Common myeloid progenitor, CD34-positive (primary cell): ENCODE measurements around the gene SPP1.
"Not testable (repeated sequence)": the region's sequence is repeated elsewhere in the genome, so short reads cannot be mapped to it uniquely, and the experiment has no call there.

Experiments used
- CTCF ChIA-PET: fragments of 350-600 bp; sonication (Branson Sonifier 250); formaldehyde crosslinking; loops from one replicate; lab custom pipeline; 2021; ENCODE audit warnings: antibody characterized with exemption; lab: Charles Lee
- POLR2A ChIA-PET: fragments of 350-600 bp; sonication (Branson Sonifier 250); formaldehyde crosslinking; loops from one replicate; lab custom pipeline; 2021; ENCODE audit warnings: antibody characterized with exemption; lab: Charles Lee
- DNase-seq, 3 donors: peaks; one replicate each; pipeline versions ENCODE4 v3.0.0 to v3.0.0-alpha.2; 2013
- H3K27ac ChIP-seq, 2 experiments: 1 replicate in 1 of 2; 2 replicates in 1 of 2; pipeline ENCODE4 v1.7.0; 2013; ENCODE audit warnings: inconsistent platforms in 2 of 2, low read length in 2 of 2, mild to moderate bottlenecking in 2 of 2, low read depth in 1 of 2, moderate library complexity in 1 of 2; ENCODE audit not compliant: severe bottlenecking in 2 of 2, insufficient read depth in 1 of 2, poor library complexity in 1 of 2
- H3K27me3 ChIP-seq, 5 experiments: replicated peaks in 2 of 5; 1 replicate in 3 of 5; 2 replicates in 2 of 5; pipeline versions ENCODE4 v1.6.1 to v1.7.0; 2013; ENCODE audit warnings: low read length in 4 of 5, mild to moderate bottlenecking in 2 of 5, moderate library complexity in 2 of 5, inconsistent platforms in 1 of 5; ENCODE audit not compliant: insufficient read depth in 5 of 5, control insufficient read depth in 4 of 5
- H3K36me3 ChIP-seq, 4 experiments: 1 replicate in 2 of 4; 2 replicates in 2 of 4; pipeline versions ENCODE4 v1.6.1 to v1.7.0; 2013; ENCODE audit warnings: low read length in 3 of 4, control low read depth in 1 of 4, mild to moderate bottlenecking in 1 of 4; ENCODE audit not compliant: control insufficient read depth in 4 of 4, insufficient read depth in 4 of 4
- H3K4me1 ChIP-seq, 4 experiments: 1 replicate in 3 of 4; 2 replicates in 1 of 4; pipeline versions ENCODE4 v1.6.1 to v1.7.1; 2013; ENCODE audit warnings: low read length in 3 of 4, mild to moderate bottlenecking in 3 of 4, control low read depth in 1 of 4, inconsistent platforms in 1 of 4, moderate library complexity in 1 of 4; ENCODE audit not compliant: control insufficient read depth in 4 of 4, insufficient read depth in 4 of 4; ENCODE audit errors: control extremely low read depth in 1 of 4
- H3K4me3 ChIP-seq, 7 experiments: 1 replicate in 4 of 7; 2 replicates in 3 of 7; pipeline versions ENCODE4 v1.5.1 to v1.7.0; 2013; ENCODE audit warnings: mild to moderate bottlenecking in 7 of 7, low read length in 6 of 7, moderate library complexity in 6 of 7, inconsistent platforms in 2 of 7, low read depth in 2 of 7, control low read depth in 1 of 7; ENCODE audit not compliant: insufficient read depth in 4 of 7, control insufficient read depth in 1 of 7; ENCODE audit errors: extremely low read depth in 1 of 7
- H3K9me3 ChIP-seq, 5 experiments: 1 replicate in 4 of 5; 2 replicates in 1 of 5; pipeline versions ENCODE4 v1.6.1 to v1.7.1; 2013; ENCODE audit warnings: low read length in 4 of 5, mild to moderate bottlenecking in 2 of 5, inconsistent platforms in 1 of 5, low read depth in 1 of 5, moderate library complexity in 1 of 5; ENCODE audit not compliant: control insufficient read depth in 4 of 5, insufficient read depth in 2 of 5; ENCODE audit errors: control extremely low read depth in 1 of 5
- WGBS: methylation state at CpG from one replicate; pipeline ENCODE4 v1.1.5; 2013; ENCODE audit not compliant: insufficient coverage; 5-methylcytosine and 5-hydroxymethylcytosine counted together

The SPP1 gene

GRCh38 chr4:87934973-87935372 is 40.5 kb upstream of the SPP1 start:
- no peak for DNase-seq
- POLR2A ChIA-PET = no interaction called here
- CTCF ChIA-PET = interaction anchor here (1.1 kb wide), 1 partner anchor 82 kb away, joined by 4 read pairs; no protein-coding TSS in a partner anchor
- Histone ChIP-seq H3K27me3 (no peaks in the 10 kb centered on the region), H3K9me3 (peaks cover 0 to 4% (median 0%) of the 10 kb centered on the region in 5 experiments), H3K4me3 (no peak overlapping the region), H3K27ac (no peak overlapping the region), H3K36me3 (no peaks in the 10 kb centered on the region), H3K4me1 (peaks cover 0 to 4% (median 0%) of the 10 kb centered on the region in 4 experiments)
- no CpG with 5 or more reads among the region's 2 CpGs for WGBS

- CTCF ChIA-PET, H3K36me3 ChIP-seq, H3K27me3 ChIP-seq, DNase-seq, POLR2A ChIA-PET, H3K4me1 ChIP-seq, H3K4me3 ChIP-seq, H3K9me3 ChIP-seq, H3K27ac ChIP-seq: not testable (repeated sequence)
- no CpG with 5 or more reads among the region's 9 CpGs for WGBS
These were observed 39.6 kb upstream of the SPP1 start for GRCh38 chr4:87935954-87936353.

- Histone ChIP-seq H3K36me3 (no peaks in the 10 kb centered on the region), H3K27me3 (no peaks in the 10 kb centered on the region), H3K4me1 (peaks cover 0 to 4% (median 0%) of the 10 kb centered on the region in 4 experiments), H3K9me3 (no peaks in the 10 kb centered on the region), H3K27ac (no peak overlapping the region), H3K4me3 (no peak overlapping the region)
- DNase-seq = no peak
- CTCF ChIA-PET = interaction anchor here (1.1 to 1.3 kb wide), 3 partner anchors 10 to 18 kb away, joined by 3 to 4 read pairs (median 4); no protein-coding TSS in a partner anchor
- POLR2A ChIA-PET = no interaction called here
- WGBS = no CpG with 5 or more reads among the region's 1 CpG
These were observed 38.0 kb upstream of the SPP1 start for GRCh38 chr4:87937523-87937922.

GRCh38 chr4:87938746-87939145 is 36.8 kb upstream of the SPP1 start:
- H3K4me3 ChIP-seq = no peak overlapping the region
- H3K4me1 ChIP-seq = peaks cover 0 to 4% (median 0%) of the 10 kb centered on the region in 4 experiments
- CTCF ChIA-PET = interaction anchor here (1.1 kb wide), 1 partner anchor 11 kb away, joined by 3 read pairs; no protein-coding TSS in a partner anchor
- no peak overlapping the region for H3K27ac ChIP-seq
- POLR2A ChIA-PET = no interaction called here
- peak in 2 of 3 donors; percentile 15 to 22 for DNase-seq
- H3K36me3 ChIP-seq = no peaks in the 10 kb centered on the region
- H3K27me3 ChIP-seq = no peaks in the 10 kb centered on the region
- no peaks in the 10 kb centered on the region for H3K9me3 ChIP-seq

GRCh38 chr4:87939978-87940690 is 35.4 kb upstream of the SPP1 start:
- CTCF ChIA-PET = no interaction called here
- no CpG with 5 or more reads among the region's 2 CpGs for WGBS
- no peak overlapping the region for H3K27ac ChIP-seq
- no peaks in the 10 kb centered on the region for H3K4me1 ChIP-seq
- no peak overlapping the region for H3K4me3 ChIP-seq
- POLR2A ChIA-PET = no interaction called here
- no peak for DNase-seq
- no peaks in the 10 kb centered on the region for H3K27me3 ChIP-seq
- no peaks in the 10 kb centered on the region for H3K36me3 ChIP-seq
- no peaks in the 10 kb centered on the region for H3K9me3 ChIP-seq

- H3K27me3 ChIP-seq, H3K9me3 ChIP-seq, CTCF ChIA-PET, H3K4me3 ChIP-seq, H3K27ac ChIP-seq, H3K4me1 ChIP-seq, POLR2A ChIA-PET, H3K36me3 ChIP-seq, DNase-seq: not testable (repeated sequence)
- 100% methylated on average over 1 of the region's 2 CpGs for WGBS
These were observed 34.7 kb upstream of the SPP1 start for GRCh38 chr4:87940809-87941208.

- WGBS = 67% methylated on average over 3 of the region's 5 CpGs
- ChIA-PET CTCF (interaction anchor here (1.1 to 1.3 kb wide), 2 partner anchors 13 to 82 kb away, joined by 3 to 4 read pairs; no protein-coding TSS in a partner anchor), POLR2A (interaction anchor here (0.7 kb wide), 1 partner anchor 7 kb away, joined by 3 read pairs; no protein-coding TSS in a partner anchor)
- DNase-seq = no peak
- no peaks in the 10 kb centered on the region for H3K4me1 ChIP-seq
- H3K27ac ChIP-seq = no peak overlapping the region
- H3K9me3 ChIP-seq = no peaks in the 10 kb centered on the region
- no peaks in the 10 kb centered on the region for H3K36me3 ChIP-seq
- H3K4me3 ChIP-seq = no peak overlapping the region
- no peaks in the 10 kb centered on the region for H3K27me3 ChIP-seq
These were observed 33.7 kb upstream of the SPP1 start for GRCh38 chr4:87941537-87942392.
